Measurements from ENCODE around the gene RNASEL. TPM values are rescaled to one million over a fixed set of nuclear protein-coding genes. Genes with fewer than 3 reads are reported as not detected.

The RNASEL gene
- polyA plus RNA-seq, 1 donor: 16.8 TPM

GRCh38 chr1:182565537-182565936, 23.5 kb downstream of the RNASEL start:
- no peaks in the 10 kb centered on the region for H3K4me1 ChIP-seq (ENCODE audit: control insufficient read depth, insufficient read depth, low read length)
- H3K9me3 ChIP-seq (ENCODE audit: control insufficient read depth, low read depth, low read length): no peaks in the 10 kb centered on the region
- H3K27ac ChIP-seq (ENCODE audit: low read length): no peak overlapping the region
- 90% methylated on average over 2 of the region's 3 CpGs for WGBS (ENCODE audit: insufficient coverage, low lambda C conversion rate)
- no peak overlapping the region for H3K4me3 ChIP-seq (ENCODE audit: low read length)
- H3K36me3 ChIP-seq (ENCODE audit: control insufficient read depth, insufficient read depth, low read length): no peaks in the 10 kb centered on the region
- no peaks in the 10 kb centered on the region for H3K27me3 ChIP-seq (ENCODE audit: control insufficient read depth, insufficient read depth, low read length)
- DNase-seq: no peak

GRCh38 chr1:182564406-182565004, 24.6 kb downstream of the RNASEL start:
- Histone ChIP-seq H3K4me3 (ENCODE audit: low read length) (no peak overlapping the region), H3K9me3 (ENCODE audit: control insufficient read depth, low read depth, low read length) (no peaks in the 10 kb centered on the region), H3K27me3 (ENCODE audit: control insufficient read depth, insufficient read depth, low read length) (no peaks in the 10 kb centered on the region), H3K27ac (ENCODE audit: low read length) (no peak overlapping the region), H3K4me1 (ENCODE audit: control insufficient read depth, insufficient read depth, low read length) (no peaks in the 10 kb centered on the region), H3K36me3 (ENCODE audit: control insufficient read depth, insufficient read depth, low read length) (no peaks in the 10 kb centered on the region)
- no peak for DNase-seq
- no CpG with 5 or more reads among the region's 2 CpGs for WGBS (ENCODE audit: insufficient coverage, low lambda C conversion rate)

- no peak overlapping the region for H3K27ac ChIP-seq (ENCODE audit: low read length)
- no peaks in the 10 kb centered on the region for H3K4me1 ChIP-seq (ENCODE audit: control insufficient read depth, insufficient read depth, low read length)
- 50% methylated on average over 1 of the region's 4 CpGs for WGBS (ENCODE audit: insufficient coverage, low lambda C conversion rate)
- H3K36me3 ChIP-seq (ENCODE audit: control insufficient read depth, insufficient read depth, low read length): no peaks in the 10 kb centered on the region
- DNase-seq: no peak
- H3K27me3 ChIP-seq (ENCODE audit: control insufficient read depth, insufficient read depth, low read length): peaks cover 2% of the 10 kb centered on the region
- no peaks in the 10 kb centered on the region for H3K9me3 ChIP-seq (ENCODE audit: control insufficient read depth, low read depth, low read length)
- H3K4me3 ChIP-seq (ENCODE audit: low read length): no peak overlapping the region
These were observed 26.0 kb downstream of the RNASEL start for GRCh38 chr1:182563095-182563494.

GRCh38 chr1:182561456-182561855, 27.6 kb downstream of the RNASEL start:
- no peaks in the 10 kb centered on the region for H3K36me3 ChIP-seq (ENCODE audit: control insufficient read depth, insufficient read depth, low read length)
- no peak for DNase-seq

GRCh38 chr1:182560392-182560984, 28.6 kb downstream of the RNASEL start:
- Histone ChIP-seq H3K4me3 (ENCODE audit: low read length) (no peak overlapping the region), H3K9me3 (ENCODE audit: control insufficient read depth, low read depth, low read length) (no peaks in the 10 kb centered on the region), H3K27me3 (ENCODE audit: control insufficient read depth, insufficient read depth, low read length) (peaks cover 2% of the 10 kb centered on the region), H3K36me3 (ENCODE audit: control insufficient read depth, insufficient read depth, low read length) (no peaks in the 10 kb centered on the region), H3K27ac (ENCODE audit: low read length) (no peak overlapping the region), H3K4me1 (ENCODE audit: control insufficient read depth, insufficient read depth, low read length) (no peaks in the 10 kb centered on the region)
- DNase-seq: no peak
- WGBS (ENCODE audit: insufficient coverage, low lambda C conversion rate): no CpG with 5 or more reads among the region's 7 CpGs

More at GRCh38 chr1:182561456-182561855, 27.6 kb downstream of the RNASEL start:
- WGBS (ENCODE audit: insufficient coverage, low lambda C conversion rate): no CpG with 5 or more reads among the region's 4 CpGs
- H3K27ac ChIP-seq (ENCODE audit: low read length): no peak overlapping the region
- H3K4me1 ChIP-seq (ENCODE audit: control insufficient read depth, insufficient read depth, low read length): no peaks in the 10 kb centered on the region
- peaks cover 2% of the 10 kb centered on the region for H3K27me3 ChIP-seq (ENCODE audit: control insufficient read depth, insufficient read depth, low read length)
- no peak overlapping the region for H3K4me3 ChIP-seq (ENCODE audit: low read length)
- H3K9me3 ChIP-seq (ENCODE audit: control insufficient read depth, low read depth, low read length): no peaks in the 10 kb centered on the region

- H3K27ac ChIP-seq (ENCODE audit: low read length): no peak overlapping the region
- no peak overlapping the region for H3K4me3 ChIP-seq (ENCODE audit: low read length)
- DNase-seq: no peak
- no peaks in the 10 kb centered on the region for H3K9me3 ChIP-seq (ENCODE audit: control insufficient read depth, low read depth, low read length)
- H3K27me3 ChIP-seq (ENCODE audit: control insufficient read depth, insufficient read depth, low read length): peaks cover 2% of the 10 kb centered on the region
- no peaks in the 10 kb centered on the region for H3K36me3 ChIP-seq (ENCODE audit: control insufficient read depth, insufficient read depth, low read length)
- H3K4me1 ChIP-seq (ENCODE audit: control insufficient read depth, insufficient read depth, low read length): no peaks in the 10 kb centered on the region
These were observed 32.8 kb downstream of the RNASEL start for GRCh38 chr1:182556279-182556678.

- no CpG with 5 or more reads among the region's 1 CpG for WGBS (ENCODE audit: insufficient coverage, low lambda C conversion rate)
- no peaks in the 10 kb centered on the region for H3K36me3 ChIP-seq (ENCODE audit: control insufficient read depth, insufficient read depth, low read length)
- no peaks in the 10 kb centered on the region for H3K4me1 ChIP-seq (ENCODE audit: control insufficient read depth, insufficient read depth, low read length)
- peaks cover 2% of the 10 kb centered on the region for H3K27me3 ChIP-seq (ENCODE audit: control insufficient read depth, insufficient read depth, low read length)
- no peak for DNase-seq
- no peaks in the 10 kb centered on the region for H3K9me3 ChIP-seq (ENCODE audit: control insufficient read depth, low read depth, low read length)
- H3K27ac ChIP-seq (ENCODE audit: low read length): no peak overlapping the region
- H3K4me3 ChIP-seq (ENCODE audit: low read length): no peak overlapping the region
These were observed 33.6 kb downstream of the RNASEL start for GRCh38 chr1:182555493-182555892.

GRCh38 chr1:182552527-182552926, 36.5 kb downstream of the RNASEL start:
- Histone ChIP-seq H3K4me1 (ENCODE audit: control insufficient read depth, insufficient read depth, low read length) (no peaks in the 10 kb centered on the region), H3K36me3 (ENCODE audit: control insufficient read depth, insufficient read depth, low read length) (no peaks in the 10 kb centered on the region), H3K4me3 (ENCODE audit: low read length) (no peak overlapping the region), H3K9me3 (ENCODE audit: control insufficient read depth, low read depth, low read length) (no peaks in the 10 kb centered on the region), H3K27me3 (ENCODE audit: control insufficient read depth, insufficient read depth, low read length) (no peaks in the 10 kb centered on the region), H3K27ac (ENCODE audit: low read length) (no peak overlapping the region)
- DNase-seq: no peak
- WGBS (ENCODE audit: insufficient coverage, low lambda C conversion rate): 100% methylated on average over 1 of the region's 2 CpGs

GRCh38 chr1:182549811-182550210, 39.2 kb downstream of the RNASEL start:
- H3K4me1 ChIP-seq (ENCODE audit: control insufficient read depth, insufficient read depth, low read length): no peaks in the 10 kb centered on the region
- no peak overlapping the region for H3K27ac ChIP-seq (ENCODE audit: low read length)
- H3K9me3 ChIP-seq (ENCODE audit: control insufficient read depth, low read depth, low read length): no peaks in the 10 kb centered on the region
- no peak for DNase-seq
- no CpG with 5 or more reads among the region's 1 CpG for WGBS (ENCODE audit: insufficient coverage, low lambda C conversion rate)
- H3K27me3 ChIP-seq (ENCODE audit: control insufficient read depth, insufficient read depth, low read length): no peaks in the 10 kb centered on the region
- H3K36me3 ChIP-seq (ENCODE audit: control insufficient read depth, insufficient read depth, low read length): no peaks in the 10 kb centered on the region
- H3K4me3 ChIP-seq (ENCODE audit: low read length): no peak overlapping the region

GRCh38 chr1:182549346-182549745, 39.7 kb downstream of the RNASEL start:
- Histone ChIP-seq H3K4me3 (ENCODE audit: low read length) (no peak overlapping the region), H3K4me1 (ENCODE audit: control insufficient read depth, insufficient read depth, low read length) (no peaks in the 10 kb centered on the region), H3K27me3 (ENCODE audit: control insufficient read depth, insufficient read depth, low read length) (no peaks in the 10 kb centered on the region), H3K9me3 (ENCODE audit: control insufficient read depth, low read depth, low read length) (no peaks in the 10 kb centered on the region), H3K27ac (ENCODE audit: low read length) (no peak overlapping the region), H3K36me3 (ENCODE audit: control insufficient read depth, insufficient read depth, low read length) (no peaks in the 10 kb centered on the region)
- DNase-seq: no peak

- no peak for DNase-seq
- Histone ChIP-seq H3K36me3 (ENCODE audit: control insufficient read depth, insufficient read depth, low read length) (no peaks in the 10 kb centered on the region), H3K9me3 (ENCODE audit: control insufficient read depth, low read depth, low read length) (no peaks in the 10 kb centered on the region), H3K27ac (ENCODE audit: low read length) (no peak overlapping the region), H3K4me3 (ENCODE audit: low read length) (no peak overlapping the region), H3K4me1 (ENCODE audit: control insufficient read depth, insufficient read depth, low read length) (no peaks in the 10 kb centered on the region), H3K27me3 (ENCODE audit: control insufficient read depth, insufficient read depth, low read length) (no peaks in the 10 kb centered on the region)
- no CpG with 5 or more reads among the region's 2 CpGs for WGBS (ENCODE audit: insufficient coverage, low lambda C conversion rate)
These were observed 55.2 kb downstream of the RNASEL start for GRCh38 chr1:182533896-182534295.
